ENCODE measurements around the gene MUC6.
"Not testable (repeated sequence)": the region's sequence is repeated elsewhere in the genome, so short reads cannot be mapped to it uniquely, and the experiment has no call there.

MUC6 gene

GRCh38 chr11:984546-984945 is 52.0 kb downstream of the MUC6 start:
- no peak for DNase-seq

- no peak for DNase-seq
These were observed 54.8 kb downstream of the MUC6 start for GRCh38 chr11:981764-982163.

GRCh38 chr11:980438-981357 is 55.8 kb downstream of the MUC6 start:
- DNase-seq, result no peak

- DNase-seq, result no peak
These were observed 57.7 kb downstream of the MUC6 start for GRCh38 chr11:978781-979180.

- no peak for DNase-seq
These were observed 58.4 kb downstream of the MUC6 start for GRCh38 chr11:977830-978720.

- no peak for DNase-seq
These were observed 59.9 kb downstream of the MUC6 start for GRCh38 chr11:976431-977160.

- no peak for DNase-seq
These were observed 60.7 kb downstream of the MUC6 start for GRCh38 chr11:975827-976226.

- DNase-seq, result not testable (repeated sequence)
These were observed 61.1 kb downstream of the MUC6 start for GRCh38 chr11:975376-975775.

GRCh38 chr11:973237-973636 is 63.3 kb downstream of the MUC6 start:
- DNase-seq, result no peak

- no peak for DNase-seq
These were observed 63.9 kb downstream of the MUC6 start for GRCh38 chr11:972523-973211.

GRCh38 chr11:971731-972365 is 64.7 kb downstream of the MUC6 start:
- DNase-seq, result no peak

GRCh38 chr11:971092-971690 is 65.3 kb downstream of the MUC6 start:
- no peak for DNase-seq

- no peak for DNase-seq
These were observed 66.1 kb downstream of the MUC6 start for GRCh38 chr11:970319-970871.

- DNase-seq, result no peak
These were observed 66.8 kb downstream of the MUC6 start for GRCh38 chr11:969651-970205.

GRCh38 chr11:968822-969221 is 67.7 kb downstream of the MUC6 start:
- DNase-seq, result no peak

GRCh38 chr11:967995-968751 is 68.3 kb downstream of the MUC6 start:
- no peak for DNase-seq

GRCh38 chr11:965206-965775 is 71.2 kb downstream of the MUC6 start:
- DNase-seq, result no peak

- DNase-seq, result no peak
These were observed 72.7 kb downstream of the MUC6 start for GRCh38 chr11:963852-964251.
